ENCODE data around the gene MYO7B.

Gene MYO7B

DNA sequence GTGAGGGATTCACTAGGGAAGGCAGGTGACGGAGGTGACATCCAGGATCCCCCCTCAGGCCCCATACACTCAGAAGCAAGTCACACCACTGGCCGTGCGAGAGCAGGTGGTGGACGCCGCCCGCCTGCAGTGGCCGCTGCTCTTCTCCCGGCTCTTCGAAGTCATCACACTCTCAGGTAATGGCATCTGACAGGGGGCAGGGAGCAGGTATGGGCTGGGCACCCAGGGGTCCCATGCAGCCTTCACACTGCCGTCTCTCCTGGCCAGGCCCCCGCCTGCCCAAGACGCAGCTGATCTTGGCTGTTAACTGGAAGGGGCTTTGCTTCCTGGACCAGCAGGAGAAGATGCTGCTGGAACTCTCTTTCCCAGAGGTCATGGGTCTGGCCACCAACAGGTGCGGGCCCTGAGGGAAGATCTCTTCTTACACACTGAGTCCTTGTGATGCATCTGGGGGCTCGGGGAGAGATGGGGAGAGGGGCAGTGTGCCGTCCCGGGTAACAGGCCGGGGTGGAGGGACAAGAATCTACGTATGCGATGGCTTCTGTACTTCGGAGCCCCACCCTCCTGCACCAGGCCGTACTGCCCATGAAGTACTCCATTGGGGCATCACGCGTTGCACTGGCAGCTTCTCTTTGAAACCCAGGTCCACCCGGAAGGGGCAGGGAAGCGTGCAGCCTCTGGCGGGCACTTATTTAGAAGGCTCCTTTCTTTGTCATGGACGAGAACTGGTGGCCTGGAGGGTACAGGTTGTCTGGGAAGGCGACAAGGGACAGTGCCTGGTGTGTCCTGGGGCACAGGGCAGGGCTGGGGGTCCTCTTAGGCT, 91.6 kb downstream of the MYO7B start:
- no peak for DNase-seq (ENCODE audit: low spot score)

DNA sequence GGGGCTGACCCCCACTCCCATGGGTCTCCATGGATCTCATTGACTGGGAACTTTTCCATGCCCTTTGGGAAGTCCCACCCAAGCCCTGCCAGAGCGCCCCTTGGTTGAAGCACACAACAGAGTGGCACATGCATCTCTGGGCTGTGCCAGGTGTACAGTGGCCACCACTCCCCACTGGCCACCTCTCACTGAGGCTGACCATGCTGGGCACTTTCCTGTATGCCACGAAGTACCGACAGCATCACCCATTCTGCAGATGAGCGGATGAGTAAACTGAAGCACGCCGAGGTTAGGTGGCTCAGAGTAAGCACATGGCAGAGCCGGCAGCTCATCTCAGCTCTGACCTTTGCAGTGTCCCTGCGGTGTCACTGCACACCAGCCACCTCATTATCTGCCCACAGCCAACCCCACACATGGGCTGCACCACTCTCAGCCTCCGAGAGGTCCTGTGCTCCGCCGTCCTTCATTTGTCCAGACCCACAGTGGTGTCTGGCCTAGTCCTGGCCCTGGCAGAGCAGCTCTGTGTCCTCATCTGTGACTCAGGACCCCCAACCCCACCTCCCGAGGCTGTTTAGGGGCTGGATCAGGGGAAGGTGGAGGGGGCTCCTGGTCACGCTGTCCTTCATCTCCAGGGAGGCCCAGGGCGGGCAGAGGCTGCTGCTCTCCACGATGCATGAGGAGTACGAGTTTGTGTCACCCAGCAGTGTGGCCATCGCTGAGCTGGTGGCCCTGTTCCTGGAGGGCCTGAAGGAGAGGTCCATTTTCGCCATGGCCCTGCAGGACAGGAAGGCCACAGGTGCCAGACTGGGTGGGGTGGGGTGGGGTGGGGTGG, 92.5 kb downstream of the MYO7B start:
- DNase-seq (ENCODE audit: low spot score), result no peak

DNA sequence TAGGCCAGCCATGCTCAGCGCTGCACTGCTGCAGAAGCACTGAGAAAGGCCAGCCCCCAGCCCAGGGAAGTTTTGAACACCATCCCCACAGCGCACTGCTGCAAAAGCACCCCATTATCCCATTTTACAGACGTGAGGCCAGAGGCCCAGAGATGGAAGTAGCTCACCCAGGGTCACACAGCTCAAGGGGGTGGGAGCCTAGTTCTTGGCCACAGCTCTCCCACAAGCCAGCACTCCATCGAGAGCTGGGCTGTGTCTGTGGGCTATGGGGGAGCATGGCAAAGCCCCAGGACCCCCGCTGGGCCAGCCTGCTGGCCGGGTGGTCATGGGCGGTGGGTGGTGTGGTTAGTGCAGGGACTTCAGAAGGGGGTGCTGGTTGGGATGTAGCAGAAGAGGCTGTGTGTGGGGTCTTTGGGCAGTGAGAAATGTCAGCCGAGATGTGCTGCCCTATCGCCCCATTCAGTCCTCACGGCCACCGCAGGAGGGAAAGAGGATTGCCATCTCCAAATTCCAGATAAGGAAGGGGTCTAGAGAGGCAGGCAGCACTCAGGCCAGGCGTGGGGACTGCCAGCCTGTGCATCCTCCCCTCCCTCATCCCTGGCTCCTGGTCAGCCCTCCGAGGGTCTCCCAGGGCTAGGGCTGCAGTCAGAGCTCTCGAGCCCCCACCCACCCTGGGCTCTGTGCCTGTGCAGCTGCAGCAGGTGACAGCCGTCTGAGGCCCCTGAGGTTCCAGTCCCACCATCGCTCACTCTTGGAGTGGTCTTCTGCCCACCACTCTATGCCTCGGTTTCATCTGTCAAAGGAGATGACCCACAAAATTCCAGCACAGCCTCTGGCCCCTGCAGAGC, 93.5 kb downstream of the MYO7B start:
- DNase-seq (ENCODE audit: low spot score), result no peak

- no peak for DNase-seq (ENCODE audit: low spot score)
These were observed 94.2 kb downstream of the MYO7B start for GRCh38 chr2:127629637-127630036.

DNA sequence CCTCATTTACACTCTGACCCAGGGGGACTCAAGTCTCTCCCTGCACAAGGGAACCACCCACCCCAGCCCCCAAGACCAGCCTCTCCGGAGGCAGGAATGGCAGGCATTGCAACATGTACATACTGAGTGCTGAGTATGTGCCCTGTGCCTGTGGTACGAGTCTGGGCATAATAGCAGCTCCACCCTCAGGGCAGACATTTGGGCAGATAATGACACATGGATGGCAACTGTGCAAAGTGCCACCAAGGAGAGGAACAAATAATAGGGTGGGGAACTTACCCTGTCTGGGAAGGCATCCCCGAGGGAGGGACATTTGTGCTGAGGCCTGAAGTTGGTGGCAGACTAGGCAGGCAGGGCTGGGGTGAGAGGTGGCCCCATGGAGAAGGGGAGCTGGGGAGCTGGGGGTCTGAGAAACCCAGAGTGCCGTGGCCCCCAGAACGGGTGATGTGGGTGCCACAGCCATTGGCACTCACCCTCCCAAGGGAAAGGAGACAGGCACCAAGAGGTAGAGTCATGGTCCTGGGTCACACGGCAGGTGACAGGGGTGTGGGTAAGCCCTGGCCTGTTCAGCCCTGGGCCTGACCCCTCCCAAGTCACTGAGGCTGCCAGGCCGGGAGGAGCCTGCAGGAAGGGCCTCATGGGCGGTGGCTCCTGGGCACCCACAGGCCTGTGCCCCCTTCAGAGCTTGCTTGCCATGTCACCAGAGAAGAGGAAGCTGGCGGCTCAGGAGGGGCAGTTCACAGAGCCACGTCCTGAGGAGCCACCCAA, 94.8 kb downstream of the MYO7B start:
- DNase-seq (ENCODE audit: low spot score), result no peak

DNA sequence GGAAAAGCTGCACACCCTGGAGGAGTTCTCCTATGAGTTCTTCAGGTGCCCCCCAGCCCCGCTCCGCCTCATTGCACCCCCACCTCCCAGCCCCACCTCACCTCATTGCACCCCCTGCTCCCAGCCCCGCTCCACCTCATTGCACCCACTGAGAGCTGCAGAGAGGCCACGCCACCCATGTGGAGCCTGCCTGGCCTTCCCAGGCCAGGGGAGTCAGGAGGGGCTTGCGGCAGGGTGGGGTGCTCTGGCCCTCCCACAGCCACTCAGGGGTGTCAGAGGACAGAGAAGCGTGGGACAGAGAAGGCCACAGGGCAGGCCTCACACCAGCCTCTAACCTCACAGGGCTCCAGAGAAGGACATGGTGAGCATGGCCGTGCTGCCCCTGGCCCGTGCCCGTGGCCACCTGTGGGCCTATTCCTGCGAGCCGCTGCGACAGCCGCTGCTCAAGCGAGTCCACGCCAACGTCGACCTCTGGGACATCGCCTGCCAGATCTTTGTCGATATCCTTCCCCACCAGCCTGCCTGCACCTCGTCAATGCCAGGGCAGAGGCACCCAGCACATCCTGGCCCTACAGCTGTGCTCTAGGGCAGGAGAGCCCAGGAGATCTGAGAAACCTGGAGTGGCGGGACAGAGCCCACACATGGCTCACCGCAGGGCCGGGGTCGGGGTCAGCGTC, 95.5 kb downstream of the MYO7B start:
- DNase-seq (ENCODE audit: low spot score), result no peak

DNA sequence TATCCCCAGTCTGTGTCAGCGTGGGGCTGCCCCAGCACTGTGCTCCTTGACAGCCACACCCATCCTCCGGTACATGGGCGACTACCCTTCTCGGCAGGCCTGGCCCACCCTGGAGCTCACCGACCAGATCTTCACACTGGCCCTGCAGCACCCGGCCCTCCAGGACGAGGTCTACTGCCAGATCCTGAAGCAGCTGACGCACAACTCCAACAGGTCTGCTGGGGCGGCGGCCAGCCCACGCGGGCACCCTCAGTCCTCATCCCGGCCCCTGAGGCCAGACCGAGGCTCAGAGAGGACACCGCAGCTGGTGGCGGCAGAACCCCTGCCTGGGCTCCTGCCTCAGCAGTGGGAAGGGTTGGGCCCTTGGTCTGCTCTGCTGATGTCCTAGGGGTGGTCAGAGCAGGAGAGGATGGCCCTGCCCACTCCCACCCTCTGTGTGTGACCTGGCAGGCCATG, 96.1 kb downstream of the MYO7B start:
- no peak for DNase-seq (ENCODE audit: low spot score)

- DNase-seq (ENCODE audit: low spot score), result no peak
These were observed 96.6 kb downstream of the MYO7B start for GRCh38 chr2:127631997-127632581.

GRCh38 chr2:127632592-127633489, 97.4 kb downstream of the MYO7B start:
- no peak for DNase-seq (ENCODE audit: low spot score)

- no peak for DNase-seq (ENCODE audit: low spot score)
These were observed 98.1 kb downstream of the MYO7B start for GRCh38 chr2:127633556-127634065.

DNA sequence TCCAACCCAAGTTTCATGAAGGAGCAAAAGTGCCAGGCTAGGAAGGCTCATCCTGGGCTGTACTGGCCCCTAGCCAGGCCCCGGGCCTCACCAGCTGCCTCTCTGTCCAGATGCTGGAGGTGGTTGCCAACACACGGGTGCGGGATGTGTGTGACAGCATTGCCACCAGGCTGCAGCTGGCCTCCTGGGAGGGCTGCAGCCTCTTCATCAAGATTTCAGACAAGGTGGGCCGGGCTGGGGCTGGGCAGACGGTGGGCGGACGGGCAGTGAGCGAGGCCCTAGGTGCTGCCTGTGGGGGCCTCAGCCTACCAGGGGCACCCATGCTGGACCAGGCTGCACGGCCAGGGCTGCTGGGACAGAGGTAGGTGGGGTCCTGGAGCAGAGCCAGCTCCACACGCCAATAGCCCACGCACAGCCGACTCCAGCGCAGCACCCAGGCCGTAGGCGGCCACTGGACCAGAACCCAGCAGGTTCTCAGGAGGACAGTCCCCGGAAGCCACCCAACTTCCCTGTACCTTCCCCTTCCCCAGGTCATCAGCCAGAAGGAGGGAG, 98.7 kb downstream of the MYO7B start:
- DNase-seq (ENCODE audit: low spot score), result no peak

- DNase-seq (ENCODE audit: low spot score), result no peak
These were observed 99.3 kb downstream of the MYO7B start for GRCh38 chr2:127634626-127635379.

DNA sequence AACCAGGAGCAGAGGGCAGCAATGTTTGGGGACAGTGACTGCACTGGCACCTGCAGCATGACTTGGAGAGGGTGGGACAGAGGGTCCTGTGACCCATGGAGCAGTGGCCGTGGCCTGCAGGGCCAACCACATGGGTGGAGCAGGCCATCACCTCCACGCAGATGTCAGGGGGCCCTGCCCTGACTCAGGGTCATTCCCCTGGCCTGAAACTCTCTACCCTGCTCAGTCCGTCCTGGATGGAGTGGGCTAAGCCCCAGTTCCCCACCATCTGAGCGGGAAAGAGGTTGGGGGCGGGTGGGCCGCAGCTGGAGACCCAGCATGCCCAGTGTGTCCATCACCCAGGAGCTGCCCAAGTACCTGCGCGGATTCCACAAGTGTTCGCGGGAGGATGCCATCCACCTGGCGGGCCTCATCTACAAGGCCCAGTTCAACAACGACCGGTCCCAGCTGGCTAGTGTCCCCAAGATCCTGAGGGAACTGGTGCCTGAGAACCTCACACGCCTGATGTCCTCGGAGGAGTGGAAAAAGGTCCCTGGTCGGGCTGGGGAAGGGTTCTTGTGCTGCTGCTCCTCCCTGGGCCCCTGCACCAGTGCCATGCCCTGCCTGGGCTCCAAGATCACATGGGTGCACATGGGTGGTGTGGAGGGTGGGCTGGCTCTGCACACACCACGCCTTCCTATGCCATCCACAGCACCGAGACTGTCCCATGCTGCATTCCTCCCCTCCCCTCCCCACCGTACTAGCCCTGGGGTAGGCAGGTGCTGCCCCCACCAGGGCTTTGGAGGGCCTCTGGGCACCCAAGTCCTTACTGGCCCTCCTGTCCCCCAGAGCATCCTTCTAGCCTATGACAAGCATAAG, 100.1 kb downstream of the MYO7B start:
- no peak for DNase-seq (ENCODE audit: low spot score)

DNA sequence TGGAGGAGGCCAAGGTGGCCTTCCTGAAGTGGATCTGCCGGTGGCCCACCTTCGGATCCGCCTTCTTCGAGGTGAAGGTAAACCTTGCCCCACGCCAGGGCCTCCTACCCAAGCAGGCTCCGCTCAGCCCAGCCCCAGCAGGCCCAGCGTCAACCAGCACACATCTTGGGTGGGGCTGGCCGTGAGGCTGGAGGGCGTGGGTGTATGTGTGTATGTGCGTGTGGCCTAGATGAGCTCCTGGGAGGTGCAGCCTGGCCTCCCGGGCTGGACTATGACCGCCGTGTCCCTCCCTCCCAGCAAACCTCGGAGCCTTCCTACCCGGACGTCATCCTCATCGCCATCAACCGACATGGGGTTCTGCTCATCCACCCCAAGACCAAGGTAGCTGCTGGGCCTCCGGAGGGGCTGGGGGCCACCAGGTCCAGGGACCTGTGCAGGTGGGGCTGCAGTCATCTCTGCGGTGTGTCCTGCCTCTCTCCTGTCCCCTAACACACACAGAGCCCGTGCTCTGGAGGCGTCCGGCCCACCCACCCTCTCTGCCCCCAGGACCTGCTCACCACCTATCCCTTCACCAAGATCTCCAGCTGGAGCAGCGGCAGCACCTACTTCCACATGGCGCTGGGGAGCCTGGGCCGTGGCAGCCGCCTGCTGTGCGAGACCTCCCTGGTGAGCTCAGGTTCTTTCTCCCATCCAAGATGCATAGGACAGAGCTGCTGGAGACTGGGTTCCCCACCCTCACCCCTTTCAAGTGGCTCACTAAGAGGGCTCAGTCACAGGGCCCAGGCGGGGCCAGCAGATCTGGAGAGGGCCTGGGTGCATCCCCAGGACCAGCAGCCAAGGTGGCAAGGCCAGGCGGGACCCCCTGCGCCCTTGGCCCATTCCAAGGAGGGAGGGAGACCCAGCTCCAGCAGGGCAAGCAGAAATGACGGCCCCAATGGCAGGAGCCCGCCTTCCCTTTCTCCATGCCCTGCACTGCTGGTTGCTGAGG, 101.1 kb downstream of the MYO7B start:
- DNase-seq (ENCODE audit: low spot score), result no peak

DNA sequence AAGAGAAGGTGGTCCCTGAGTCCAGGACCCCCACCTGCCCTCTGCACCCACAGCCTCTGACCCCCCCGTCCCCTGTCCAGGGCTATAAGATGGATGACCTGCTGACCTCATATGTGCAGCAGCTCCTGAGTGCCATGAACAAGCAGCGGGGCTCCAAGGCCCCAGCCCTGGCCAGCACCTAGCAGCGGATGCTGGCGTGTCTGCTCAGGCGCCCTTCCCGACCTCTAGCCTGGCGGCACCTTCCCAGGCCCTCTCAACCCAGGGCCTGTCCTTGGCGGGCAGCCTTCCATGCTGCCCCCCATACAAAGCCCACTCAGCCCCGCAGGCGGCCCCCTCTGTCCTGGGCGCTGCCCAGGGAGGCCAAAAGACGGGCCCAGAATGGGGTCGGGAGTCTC, 101.8 kb downstream of the MYO7B start:
- DNase-seq (ENCODE audit: low spot score), result no peak

DNA sequence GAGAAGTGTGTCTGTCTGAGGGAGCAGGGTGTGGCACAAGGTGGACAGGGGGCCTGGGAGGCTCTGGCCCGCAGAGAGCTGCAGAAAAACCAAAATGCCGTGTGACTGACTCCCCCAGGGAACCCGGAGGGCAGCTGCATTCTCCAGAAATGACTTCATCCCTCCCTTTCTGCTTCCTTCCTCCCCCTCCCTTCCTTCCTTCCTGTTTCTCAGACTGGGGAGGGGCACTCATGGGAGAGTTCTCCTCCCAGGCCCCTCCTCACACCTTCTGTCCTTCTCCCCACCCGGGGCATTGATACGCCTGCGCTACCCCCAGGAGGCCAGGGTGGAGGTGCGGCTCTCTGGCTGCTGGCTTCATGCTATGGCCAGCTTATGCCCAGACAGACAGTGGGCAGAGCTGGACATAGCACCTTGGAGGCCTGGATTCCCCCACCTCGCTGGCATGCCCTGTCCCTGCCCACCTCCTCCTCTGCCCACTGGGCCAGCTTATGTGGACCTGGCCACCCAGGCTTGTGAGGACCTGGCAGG, 102.3 kb downstream of the MYO7B start:
- no peak for DNase-seq (ENCODE audit: low spot score)

All from hematopoietic multipotent progenitor cell treated with erythropoietin and hydrocortisone succinate and interleukin-3 and kit ligand, for 15 days (in vitro differentiated cells).